LNCaP clone FGC (cell line): Measurements from ENCODE around the gene CYP4V2.

ENCODE experiments used
- DNase-seq: peaks from one replicate; pipeline ENCODE4 v3.0.0-alpha.2; 2011; ENCODE audit warnings: low read depth
- H3K4me3 ChIP-seq: 2 replicates; pipeline ENCODE4 v1.5.1; 2011; ENCODE audit warnings: mild to moderate bottlenecking, low read depth, low read length, control low read depth
- CTCF ChIP-seq: IDR thresholded peaks from 2 replicates; pipeline ENCODE4 v1.5.1; 2012; ENCODE audit warnings: mild to moderate bottlenecking; ENCODE audit not compliant: control insufficient read depth, insufficient read depth; ENCODE audit errors: extremely low read depth

Gene CYP4V2

DNA sequence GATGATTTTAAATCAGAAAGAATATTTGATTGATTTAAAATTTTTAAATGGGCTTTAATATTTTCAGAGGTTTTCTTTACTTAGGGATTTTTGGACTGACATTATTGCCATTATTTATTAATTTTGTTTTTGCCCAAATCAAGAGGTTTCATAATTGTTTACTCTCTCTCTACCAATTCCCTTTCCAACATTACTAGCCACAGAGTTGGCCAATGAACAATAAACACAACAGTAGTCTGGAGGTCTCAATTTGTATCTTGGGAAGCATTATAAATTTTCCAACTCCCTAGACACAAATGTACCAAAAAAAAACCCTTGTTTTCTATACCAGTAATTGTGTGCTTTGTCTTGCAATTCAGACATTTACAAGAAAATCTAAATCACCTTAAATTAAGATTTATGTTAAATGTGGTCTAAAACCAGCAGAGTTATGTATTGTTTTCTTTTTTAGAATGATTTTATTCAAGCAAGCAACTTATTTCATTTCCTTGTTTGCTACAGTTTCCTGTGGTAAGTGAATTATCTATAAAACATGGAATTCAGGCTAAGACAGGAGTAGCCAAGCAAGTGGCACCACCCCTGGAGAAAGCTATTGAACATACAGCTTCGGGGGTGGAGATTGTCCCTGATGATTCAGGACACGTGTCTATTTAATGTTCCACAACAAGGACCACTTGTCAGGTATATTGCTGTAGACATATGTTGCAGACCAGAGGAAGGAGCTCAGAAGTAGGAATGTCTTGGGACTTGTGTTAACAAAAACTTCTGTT is 36.6 kb downstream of the CYP4V2 start:
- no peak overlapping the region for H3K4me3 ChIP-seq
- no peak for DNase-seq
- no peak for TF ChIP-seq CTCF

DNA sequence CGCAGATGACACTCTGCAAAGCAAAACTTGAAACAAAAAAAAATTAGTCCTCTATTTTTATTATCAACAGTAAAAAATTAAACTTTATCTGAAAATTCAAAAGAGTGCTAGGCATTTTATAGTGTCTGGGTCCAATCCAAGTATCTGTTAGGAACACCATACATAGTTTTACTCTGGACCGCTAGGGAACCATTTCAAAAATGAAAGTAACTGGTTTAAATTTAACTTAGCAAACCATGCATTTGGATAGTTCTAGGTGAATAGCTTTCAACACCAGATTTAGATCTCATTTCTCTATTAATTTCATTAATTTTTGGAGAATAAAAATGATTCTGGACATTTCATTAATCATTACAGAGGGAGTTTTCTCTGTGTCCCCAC is 37.1 kb downstream of the CYP4V2 start:
- DNase-seq: no peak
- H3K4me3 ChIP-seq: no peak overlapping the region
- TF ChIP-seq CTCF: no peak

DNA sequence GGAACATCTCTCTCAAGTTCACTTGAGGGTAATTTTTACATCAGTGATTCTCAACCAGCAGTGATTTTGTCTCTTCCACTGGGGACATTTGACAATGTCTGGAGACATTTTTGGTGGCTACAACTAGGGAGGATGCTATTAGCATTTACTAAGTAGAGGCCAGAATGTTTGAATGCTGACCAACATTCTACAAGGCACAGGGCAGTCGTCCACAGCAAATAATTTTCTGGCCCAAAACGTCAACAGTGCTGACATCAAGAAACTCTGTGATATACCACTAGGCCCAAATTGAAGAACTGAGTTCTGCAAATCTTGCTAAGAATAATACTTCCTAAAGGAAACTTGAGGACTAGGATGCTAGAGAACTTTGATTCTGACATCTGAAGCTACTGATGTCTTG is 43.0 kb downstream of the CYP4V2 start:
- H3K4me3 ChIP-seq: no peak overlapping the region
- peak; percentile 14 for DNase-seq
- TF ChIP-seq CTCF: no peak

DNA sequence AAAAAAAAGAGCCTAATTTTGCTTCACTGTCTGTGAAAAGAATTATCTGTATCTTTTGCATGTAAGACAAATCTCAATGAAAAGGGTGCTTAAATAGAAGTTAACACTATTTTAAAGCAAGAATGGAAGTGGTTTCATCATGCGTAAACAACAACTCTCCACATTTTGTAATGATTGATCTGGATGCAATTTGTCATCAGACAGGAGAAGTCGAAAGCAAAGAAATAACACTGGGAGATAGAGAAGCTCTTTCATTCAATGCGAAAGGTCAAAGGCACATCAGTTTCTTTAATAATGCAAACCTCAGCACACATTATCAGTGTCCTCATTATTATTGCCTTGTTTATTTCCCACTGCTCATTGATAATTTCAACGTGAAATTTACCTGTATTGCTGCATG is 44.8 kb downstream of the CYP4V2 start:
- DNase-seq: no peak
- TF ChIP-seq CTCF: no peak
- no peak overlapping the region for H3K4me3 ChIP-seq

- TF ChIP-seq CTCF: no peak
- no peak overlapping the region for H3K4me3 ChIP-seq
- no peak for DNase-seq
Observed at GRCh38 chr4:186240452-186240847, 49.1 kb downstream of the CYP4V2 start.

DNA sequence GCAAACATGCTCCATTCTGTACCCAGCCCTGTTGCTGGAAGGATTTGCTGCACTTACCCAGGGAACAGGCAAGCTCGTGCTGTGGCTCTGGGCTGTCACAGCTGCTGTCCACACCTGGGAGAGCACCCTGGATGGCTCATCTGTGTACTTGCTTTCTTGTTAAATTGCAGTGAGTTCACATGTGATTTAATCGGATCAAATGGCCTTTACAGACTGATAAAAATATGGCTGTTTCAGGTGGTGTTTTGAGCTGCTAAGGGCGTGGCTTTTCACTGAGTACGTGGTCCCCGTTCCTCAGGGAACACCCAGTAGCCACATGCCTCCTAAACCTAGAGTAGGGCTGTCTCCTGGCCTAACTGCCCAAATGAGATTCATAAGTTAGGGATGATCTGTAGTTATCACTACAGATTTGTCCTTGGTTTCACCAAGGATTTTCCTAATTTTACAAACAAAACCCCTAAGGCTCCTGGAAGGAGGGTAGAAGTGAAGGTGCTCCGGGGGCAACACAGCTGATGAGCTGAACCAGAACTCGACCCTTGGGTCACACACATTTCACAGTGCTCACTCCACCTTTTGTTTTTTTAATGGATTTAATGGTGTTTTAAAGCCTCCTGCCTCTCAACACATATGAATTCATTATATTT is 49.6 kb downstream of the CYP4V2 start:
- no peak for TF ChIP-seq CTCF
- no peak for DNase-seq
- H3K4me3 ChIP-seq: no peak overlapping the region
